ENCODE data around the gene EPB41L4A. TPM values are rescaled to one million over a fixed set of nuclear protein-coding genes. Genes with fewer than 3 reads are reported as not detected.

EPB41L4A gene
- total and polyA plus RNA-seq, 2 donors (not counting 3 experiments of a cell fraction or from before 2014, with no cell fraction given): 6.0 to 17.9 TPM

DNA sequence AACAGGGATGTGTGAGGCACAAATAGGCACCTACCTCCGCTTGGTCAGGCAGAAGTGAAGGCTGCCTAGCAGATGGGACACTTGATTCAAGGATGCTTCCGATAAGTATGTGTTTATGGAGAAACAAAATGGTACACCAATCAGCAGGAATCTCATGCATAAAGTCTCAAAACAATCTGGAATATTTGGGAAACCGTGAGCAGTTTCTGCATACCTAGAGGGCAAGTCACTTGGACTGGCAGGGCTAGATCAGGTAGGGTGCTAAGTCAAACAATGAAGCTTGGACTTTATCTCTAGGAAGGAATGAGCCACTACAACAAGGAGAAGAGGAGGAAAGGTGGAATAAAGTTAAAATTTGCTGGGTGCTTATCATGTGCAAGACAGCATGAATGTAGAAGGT lies 5.5 kb downstream of the EPB41L4A start:
- no peaks in the 10 kb centered on the region for H3K36me3 ChIP-seq (ENCODE audit: control insufficient read depth in 2 of 2, extremely low read depth in 1 of 2, insufficient read depth in 2 of 2, low read length in 2 of 2)
- no peak overlapping the region for H3K27ac ChIP-seq (ENCODE audit: insufficient read depth, low read depth, low read length)
- FAIRE-seq (no peak), DNase-seq (ENCODE audit: low read depth, low spot score) (no peak)
- H3K4me1 ChIP-seq (ENCODE audit: control insufficient read depth, extremely low read depth, insufficient read depth, low read length): peaks cover 30% of the 10 kb centered on the region
- POLR2A ChIA-PET: no interaction called here
- intact Hi-C loops (cut with micrococcal nuclease) (loop anchor here (2.0 to 10.0 kb wide), 2 partner anchors 75 to 859 kb away; no protein-coding TSS in a partner anchor), dilution Hi-C loops (cut with MboI; ENCODE audit: extremely low pct_ligation_motif_present, low sequenced_read_pairs) (no loop called here)
- no peak overlapping the region for H3K4me2 ChIP-seq (ENCODE audit: insufficient read depth, low read length)
- H4K20me1 ChIP-seq (replicated peaks; ENCODE audit: control insufficient read depth, extremely low read depth, insufficient read depth, low read length): no peaks in the 10 kb centered on the region
- peaks cover 2% of the 10 kb centered on the region for H3K79me2 ChIP-seq (ENCODE audit: control insufficient read depth, insufficient read depth, low read length)
- H3K9me1 ChIP-seq (replicated peaks; ENCODE audit: control insufficient read depth, extremely low read depth, insufficient read depth, low read length): no peaks in the 10 kb centered on the region
- no peaks in the 10 kb centered on the region for H3K9me3 ChIP-seq (replicated peaks; ENCODE audit: control insufficient read depth, insufficient read depth, low read length)
- no TSS peak for BruUV-seq (replicated peaks)
- no peak overlapping the region for H3K4me3 ChIP-seq (replicated peaks in 1 of 3; ENCODE audit: insufficient read depth in 1 of 3, low read depth in 1 of 3, low read length in 3 of 3)
- TF ChIP-seq JUN (IDR thresholded peaks at IDR 0.05; ENCODE audit: borderline replicate concordance, insufficient read depth, insufficient read length, low read depth): no peak
- TF ChIP-seq, protein P1, sequence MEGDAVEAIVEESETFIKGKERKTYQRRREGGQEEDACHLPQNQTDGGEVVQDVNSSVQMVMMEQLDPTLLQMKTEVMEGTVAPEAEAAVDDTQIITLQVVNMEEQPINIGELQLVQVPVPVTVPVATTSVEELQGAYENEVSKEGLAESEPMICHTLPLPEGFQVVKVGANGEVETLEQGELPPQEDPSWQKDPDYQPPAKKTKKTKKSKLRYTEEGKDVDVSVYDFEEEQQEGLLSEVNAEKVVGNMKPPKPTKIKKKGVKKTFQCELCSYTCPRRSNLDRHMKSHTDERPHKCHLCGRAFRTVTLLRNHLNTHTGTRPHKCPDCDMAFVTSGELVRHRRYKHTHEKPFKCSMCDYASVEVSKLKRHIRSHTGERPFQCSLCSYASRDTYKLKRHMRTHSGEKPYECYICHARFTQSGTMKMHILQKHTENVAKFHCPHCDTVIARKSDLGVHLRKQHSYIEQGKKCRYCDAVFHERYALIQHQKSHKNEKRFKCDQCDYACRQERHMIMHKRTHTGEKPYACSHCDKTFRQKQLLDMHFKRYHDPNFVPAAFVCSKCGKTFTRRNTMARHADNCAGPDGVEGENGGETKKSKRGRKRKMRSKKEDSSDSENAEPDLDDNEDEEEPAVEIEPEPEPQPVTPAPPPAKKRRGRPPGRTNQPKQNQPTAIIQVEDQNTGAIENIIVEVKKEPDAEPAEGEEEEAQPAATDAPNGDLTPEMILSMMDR (IDR thresholded peaks at IDR 0.05; ENCODE audit: extremely low read depth in 1 of 2, insufficient read depth in 1 of 2, low read depth in 1 of 2, low read length in 2 of 2): no peak
- TF ChIP-seq, protein P2, sequence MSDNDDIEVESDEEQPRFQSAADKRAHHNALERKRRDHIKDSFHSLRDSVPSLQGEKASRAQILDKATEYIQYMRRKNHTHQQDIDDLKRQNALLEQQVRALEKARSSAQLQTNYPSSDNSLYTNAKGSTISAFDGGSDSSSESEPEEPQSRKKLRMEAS (IDR thresholded peaks at IDR 0.05; ENCODE audit: insufficient read depth, insufficient read length): no peak
- TF ChIP-seq MYC (IDR thresholded peaks at IDR 0.05; ENCODE audit: low read depth, low read length): no peak
- no peak for TF ChIP-seq FOS (IDR thresholded peaks at IDR 0.05; ENCODE audit: borderline replicate concordance, insufficient read depth, low read length)
- TF ChIP-seq EZH2 (IDR thresholded peaks at IDR 0.05; ENCODE audit: borderline replicate concordance, low read depth, low read length, severe bottlenecking): no peak
- no peak for TF ChIP-seq POLR2AphosphoS5 (IDR thresholded peaks at IDR 0.05; ENCODE audit: insufficient read depth, low read depth, low read length)
- TF ChIP-seq POLR2A (IDR thresholded peaks at IDR 0.05; ENCODE audit: low read depth, low read length): no peak
- TF ChIP-seq GATA2 (IDR thresholded peaks at IDR 0.05; ENCODE audit: insufficient read depth, insufficient read length, low read depth, low read length): no peak
- CTCF ChIA-PET: no interaction called here
- no peak overlapping the region for H3K9ac ChIP-seq (replicated peaks; ENCODE audit: extremely low read depth, insufficient read depth, low read length)
- H2AFZ ChIP-seq (ENCODE audit: low read depth, low read length): no peak overlapping the region
- no peaks in the 10 kb centered on the region for H3K27me3 ChIP-seq (ENCODE audit: control insufficient read depth in 2 of 2, insufficient read depth in 2 of 2, low read length in 2 of 2)
